Neural cell (in vitro differentiated cells): ENCODE results near the gene XYLT2. TPM values are rescaled to one million over a fixed set of nuclear protein-coding genes. Genes with fewer than 3 reads are reported as not detected.
"Not testable (repeated sequence)": the region's sequence is repeated elsewhere in the genome, so short reads cannot be mapped to it uniquely, and the experiment has no call there.

Experiments used
- H2AFZ ChIP-seq: fragments of 200-600, 300-800 bp; sonication (generic), shearing (Covaris generic); 2 replicates; pipeline ENCODE4 v1.6.0; 2014; ENCODE audit warnings: low read depth, mild to moderate bottlenecking, antibody characterized with exemption, low read length, moderate library complexity
- H3F3A ChIP-seq: fragments of 200-600 bp; shearing (Covaris generic); 2 replicates; pipeline ENCODE4 v1.6.1; 2016; ENCODE audit warnings: mild to moderate bottlenecking, moderate library complexity, mixed read lengths, antibody characterized with exemption, low read length; ENCODE audit not compliant: insufficient read depth, poor library complexity, severe bottlenecking
- H3K27ac ChIP-seq: fragments of 200-600, 300-800 bp; sonication (generic), shearing (Covaris generic); 2 replicates; pipeline ENCODE4 v1.5.1; 2014; ENCODE audit warnings: mild to moderate bottlenecking, low read length, moderate library complexity
- H3K27me3 ChIP-seq: fragments of 300-800, 200-600 bp; sonication (generic), shearing (Covaris generic); 2 replicates; pipeline ENCODE4 v1.6.0; 2014; ENCODE audit warnings: mild to moderate bottlenecking, low read depth, low read length, moderate library complexity; ENCODE audit not compliant: insufficient read depth
- H3K36me3 ChIP-seq: fragments of 300-800, 200-600 bp; sonication (generic), shearing (Covaris generic); 2 replicates; pipeline ENCODE4 v1.5.1; 2014; ENCODE audit warnings: mild to moderate bottlenecking, antibody characterized with exemption, low read length, moderate library complexity; ENCODE audit not compliant: insufficient read depth
- H3K4me2 ChIP-seq: fragments of 300-800, 200-600 bp; sonication (generic), shearing (Covaris generic); 2 replicates; pipeline ENCODE4 v1.6.0; 2014; ENCODE audit warnings: mild to moderate bottlenecking, low read length
- H3K4me3 ChIP-seq: fragments of 300-800, 200-600 bp; sonication (generic), shearing (Covaris generic); 2 replicates; pipeline ENCODE4 v1.5.1; 2014; ENCODE audit warnings: mild to moderate bottlenecking, low read length, moderate library complexity
- H3K79me2 ChIP-seq: fragments of 200-600 bp; shearing (Covaris generic); replicated peaks from 2 replicates; pipeline ENCODE4 v1.6.0; 2014; ENCODE audit warnings: mild to moderate bottlenecking, low read length, moderate library complexity; ENCODE audit not compliant: insufficient read depth
- H3K9ac ChIP-seq: fragments of 300-800, 200-600 bp; sonication (generic), shearing (Covaris generic); 2 replicates; pipeline ENCODE4 v1.6.1; 2016; ENCODE audit warnings: mild to moderate bottlenecking, low read length, mixed read lengths
- H3K9me2 ChIP-seq: fragments of 200-600 bp; shearing (Covaris generic); 2 replicates; pipeline ENCODE4 v1.6.1; 2016; ENCODE audit warnings: mild to moderate bottlenecking, low read length, mixed read lengths; ENCODE audit not compliant: insufficient read depth
- H3K9me3 ChIP-seq: fragments of 200-600, 300-800 bp; sonication (generic), shearing (Covaris generic); 2 replicates; pipeline ENCODE4 v1.6.1; 2016; ENCODE audit warnings: mild to moderate bottlenecking, mixed run types, low read length, moderate library complexity, mixed read lengths
- H4K20me1 ChIP-seq: fragments of 200-600 bp; shearing (Covaris generic); 2 replicates; pipeline ENCODE4 v1.6.1; 2016; ENCODE audit warnings: mild to moderate bottlenecking, mixed run types; ENCODE audit not compliant: insufficient read depth
- CTCF ChIP-seq: fragments of 450-650 bp; IDR thresholded peaks from 2 replicates; pipeline ENCODE4 v1.5.1; 2014; ENCODE audit warnings: antibody characterized with exemption, mild to moderate bottlenecking, moderate library complexity; ENCODE audit not compliant: poor library complexity, severe bottlenecking
- EP300 ChIP-seq: fragments of 450-650 bp; conservative IDR thresholded peaks from 2 replicates; pipeline ENCODE4 v1.6.1; 2014; ENCODE audit warnings: antibody characterized with exemption, mild to moderate bottlenecking, moderate library complexity; ENCODE audit not compliant: poor library complexity, severe bottlenecking
- EZH2 ChIP-seq: fragments of 200-600, 300-800 bp; shearing (Covaris generic), sonication (generic); IDR thresholded peaks from 2 replicates; pipeline ENCODE4 v1.6.1; 2014; ENCODE audit warnings: antibody characterized with exemption, low read length, borderline replicate concordance, mild to moderate bottlenecking; ENCODE audit not compliant: insufficient read depth, poor library complexity, severe bottlenecking
- MXI1 ChIP-seq: fragments of 450-650 bp; conservative IDR thresholded peaks from 2 replicates; pipeline ENCODE4 v1.6.1; 2014; ENCODE audit warnings: antibody characterized with exemption, mild to moderate bottlenecking; ENCODE audit not compliant: poor library complexity, severe bottlenecking
- POLR2AphosphoS5 ChIP-seq: IDR thresholded peaks from 2 replicates; pipeline ENCODE4 v1.6.1; 2012
- RAD21 ChIP-seq: fragments of 450-650 bp; conservative IDR thresholded peaks from 2 replicates; pipeline ENCODE4 v1.6.1; 2014; ENCODE audit warnings: antibody characterized with exemption, mild to moderate bottlenecking, moderate library complexity
- REST ChIP-seq: IDR thresholded peaks from 2 replicates; pipeline ENCODE4 v1.6.1; 2012; ENCODE audit warnings: borderline replicate concordance
- SMC3 ChIP-seq: fragments of 450-650 bp; conservative IDR thresholded peaks from 2 replicates; pipeline ENCODE4 v1.6.1; 2014; ENCODE audit warnings: antibody characterized with exemption, mild to moderate bottlenecking, moderate library complexity; ENCODE audit not compliant: poor library complexity
- TAF1 ChIP-seq: IDR thresholded peaks from 2 replicates; pipeline ENCODE4 v1.6.1; 2012; ENCODE audit warnings: low read depth
- polyA plus RNA-seq: library from polyadenylated mRNA; depleted of rRNA; stranded (reverse); fragments of >200 nt; gene quantifications from 2 replicates; pipeline ENCODE4 v1.2.3, GENCODE V29; 2014

XYLT2 gene
- polyA plus RNA-seq, 1 donor from 2014 or later = 6.9 TPM

GRCh38 chr17:50331085-50331791, 14.7 kb upstream of the XYLT2 start:
- Histone ChIP-seq H3K27ac (no peak overlapping the region), H3K27me3 (no peaks in the 10 kb centered on the region), H3K9me3 (no peaks in the 10 kb centered on the region), H4K20me1 (no peaks in the 10 kb centered on the region), H3K4me2 (no peak overlapping the region), H3K9ac (no peak overlapping the region), H3K4me3 (no peak overlapping the region), H3F3A (no peaks in the 10 kb centered on the region), H3K36me3 (no peaks in the 10 kb centered on the region), H2AFZ (no peak overlapping the region), H3K79me2 (no peaks in the 10 kb centered on the region), H3K9me2 (no peaks in the 10 kb centered on the region)
- TF ChIP-seq POLR2AphosphoS5 = no peak
- TF ChIP-seq MXI1 = no peak
- no peak for TF ChIP-seq TAF1
- no peak for TF ChIP-seq REST
- no peak for TF ChIP-seq EP300
- no peak for TF ChIP-seq CTCF
- TF ChIP-seq SMC3 = no peak
- TF ChIP-seq EZH2 = no peak
- TF ChIP-seq RAD21 = no peak

- H3K4me3 ChIP-seq = no peak overlapping the region
These were observed 13.7 kb upstream of the XYLT2 start for GRCh38 chr17:50332196-50332595.

GRCh38 chr17:50333291-50334057, 12.5 kb upstream of the XYLT2 start:
- H3K27ac ChIP-seq, H3K4me3 ChIP-seq, H3K27me3 ChIP-seq, H3K36me3 ChIP-seq, H4K20me1 ChIP-seq, H3K9ac ChIP-seq, H3F3A ChIP-seq, H3K9me3 ChIP-seq, H3K4me2 ChIP-seq, H2AFZ ChIP-seq, H3K79me2 ChIP-seq, H3K9me2 ChIP-seq: not testable (repeated sequence)

More at GRCh38 chr17:50332196-50332595, 13.7 kb upstream of the XYLT2 start:
- no peaks in the 10 kb centered on the region for H3K9me3 ChIP-seq
- H3K9ac ChIP-seq = no peak overlapping the region
- no peak overlapping the region for H3K4me2 ChIP-seq
- H2AFZ ChIP-seq = no peak overlapping the region
- H3K9me2 ChIP-seq = no peaks in the 10 kb centered on the region
- TF ChIP-seq POLR2AphosphoS5 (no peak), SMC3 (no peak)
- H3K79me2 ChIP-seq = no peaks in the 10 kb centered on the region
- no peak overlapping the region for H3K27ac ChIP-seq
- H3K27me3 ChIP-seq = no peaks in the 10 kb centered on the region
- H4K20me1 ChIP-seq = no peaks in the 10 kb centered on the region
- no peaks in the 10 kb centered on the region for H3K36me3 ChIP-seq
- H3F3A ChIP-seq = no peaks in the 10 kb centered on the region
